Type B pancreatic cell (in vitro differentiated cells): ENCODE measurements around the gene AMDHD2. TPM values are rescaled to one million over a fixed set of nuclear protein-coding genes. Genes with fewer than 3 reads are reported as not detected.
"Not testable (repeated sequence)": the region's sequence is repeated elsewhere in the genome, so short reads cannot be mapped to it uniquely, and the experiment has no call there.

Experiments used
- DNase-seq: peaks from one replicate; pipeline ENCODE4 v3.0.0; 2021; ENCODE audit warnings: mixed read lengths; ENCODE audit not compliant: unreplicated experiment; ENCODE audit errors: extremely low spot score
- H3K27ac Mint-ChIP-seq: 2 replicates; pipeline ENCODE4 v1.8.0; 2021; ENCODE audit warnings: mild to moderate bottlenecking, mixed read lengths
- H3K27me3 Mint-ChIP-seq: 2 replicates; pipeline ENCODE4 v1.8.0; 2021; ENCODE audit warnings: mixed read lengths
- H3K36me3 Mint-ChIP-seq: 2 replicates; pipeline ENCODE4 v1.8.0; 2021; ENCODE audit warnings: mixed read lengths
- H3K4me1 Mint-ChIP-seq: one replicate; pipeline ENCODE4 v1.8.0; 2021; ENCODE audit warnings: mixed read lengths; ENCODE audit not compliant: unreplicated experiment
- H3K4me3 Mint-ChIP-seq: 2 replicates; pipeline ENCODE4 v1.8.0; 2021; ENCODE audit warnings: mild to moderate bottlenecking, mixed read lengths
- H3K9me3 Mint-ChIP-seq: 2 replicates; pipeline ENCODE4 v1.8.0; 2021; ENCODE audit warnings: mixed read lengths
- total RNA-seq: library from RNA; stranded (reverse); gene quantifications from 2 replicates; pipeline ENCODE4 v1.2.1, GENCODE V29; 2021; ENCODE audit warnings: low replicate concordance
- TF ChIP-seq, protein P1 (sequence below): fragments of 200-600 bp; sonication (generic); conservative IDR thresholded peaks from 2 replicates; pipeline ENCODE4 v1.5.0; 2021; ENCODE audit warnings: antibody characterized with exemption, mild to moderate bottlenecking

The AMDHD2 gene
- total RNA-seq, 1 donor from 2014 or later, result 46.1 TPM

DNA sequence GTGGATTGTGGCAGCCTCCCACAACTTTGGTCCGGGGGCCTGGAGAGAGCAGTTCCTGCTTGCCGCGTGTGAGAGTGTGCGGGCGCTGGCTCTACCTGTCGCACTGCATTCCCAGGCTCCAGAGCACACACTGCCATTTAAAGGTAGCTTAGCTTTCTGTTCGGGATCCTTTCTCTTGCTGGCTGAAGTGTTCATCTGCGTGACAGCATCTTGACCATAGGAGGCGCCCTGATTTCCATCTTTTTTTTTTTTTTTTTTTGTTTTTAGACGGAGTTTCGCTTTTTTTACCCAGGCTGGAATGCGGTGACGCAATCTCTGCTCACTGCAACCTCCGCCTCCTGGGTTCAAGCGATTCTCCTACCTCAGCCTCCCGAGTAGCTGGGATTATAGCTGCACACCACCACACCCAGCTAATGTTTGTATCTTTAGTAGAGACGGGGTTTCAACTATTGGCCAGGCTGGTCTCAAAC is 31.3 kb downstream of the AMDHD2 start:
- not testable (repeated sequence) for H3K27me3 Mint-ChIP-seq, H3K9me3 Mint-ChIP-seq, H3K4me1 Mint-ChIP-seq, DNase-seq, H3K4me3 Mint-ChIP-seq, H3K36me3 Mint-ChIP-seq
- TF ChIP-seq, protein P1, sequence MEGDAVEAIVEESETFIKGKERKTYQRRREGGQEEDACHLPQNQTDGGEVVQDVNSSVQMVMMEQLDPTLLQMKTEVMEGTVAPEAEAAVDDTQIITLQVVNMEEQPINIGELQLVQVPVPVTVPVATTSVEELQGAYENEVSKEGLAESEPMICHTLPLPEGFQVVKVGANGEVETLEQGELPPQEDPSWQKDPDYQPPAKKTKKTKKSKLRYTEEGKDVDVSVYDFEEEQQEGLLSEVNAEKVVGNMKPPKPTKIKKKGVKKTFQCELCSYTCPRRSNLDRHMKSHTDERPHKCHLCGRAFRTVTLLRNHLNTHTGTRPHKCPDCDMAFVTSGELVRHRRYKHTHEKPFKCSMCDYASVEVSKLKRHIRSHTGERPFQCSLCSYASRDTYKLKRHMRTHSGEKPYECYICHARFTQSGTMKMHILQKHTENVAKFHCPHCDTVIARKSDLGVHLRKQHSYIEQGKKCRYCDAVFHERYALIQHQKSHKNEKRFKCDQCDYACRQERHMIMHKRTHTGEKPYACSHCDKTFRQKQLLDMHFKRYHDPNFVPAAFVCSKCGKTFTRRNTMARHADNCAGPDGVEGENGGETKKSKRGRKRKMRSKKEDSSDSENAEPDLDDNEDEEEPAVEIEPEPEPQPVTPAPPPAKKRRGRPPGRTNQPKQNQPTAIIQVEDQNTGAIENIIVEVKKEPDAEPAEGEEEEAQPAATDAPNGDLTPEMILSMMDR, result peak; percentile 46
- H3K27ac Mint-ChIP-seq, result peak overlapping the region; percentile 88

DNA sequence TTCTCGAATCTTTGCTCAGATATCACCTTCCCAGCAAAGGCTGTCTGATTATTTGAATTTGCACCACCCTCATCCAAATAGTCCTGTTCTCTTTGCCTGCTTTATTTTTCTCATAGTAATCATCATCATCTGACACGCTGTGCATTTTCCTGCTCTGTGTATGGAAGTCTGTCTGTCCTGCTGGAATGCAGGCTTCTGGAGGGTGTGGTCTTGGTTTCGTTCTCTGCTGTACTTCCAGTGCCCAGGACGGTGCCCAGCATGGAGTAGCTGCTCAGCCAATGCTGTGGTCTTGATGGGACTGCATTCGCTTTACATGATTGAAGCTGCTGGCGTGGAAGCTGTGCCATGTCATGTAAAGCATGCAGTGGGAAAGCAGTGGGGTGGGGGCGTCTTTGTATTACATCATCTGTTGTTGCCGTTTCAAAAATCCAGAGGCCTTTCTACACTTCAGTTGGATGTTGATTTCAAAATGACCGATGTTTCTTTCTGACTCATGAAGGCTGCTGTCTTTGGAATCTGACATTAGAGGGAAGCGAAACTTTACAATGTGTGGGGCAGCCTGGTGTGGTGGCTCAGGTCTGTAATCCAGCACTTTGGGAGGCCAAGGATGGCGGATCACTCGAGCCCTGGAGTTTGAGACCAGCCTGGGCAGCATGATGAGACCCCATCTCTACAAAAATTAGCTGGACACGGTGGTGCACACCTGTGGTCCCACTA is 34.7 kb downstream of the AMDHD2 start:
- H3K4me3 Mint-ChIP-seq, H3K36me3 Mint-ChIP-seq, H3K27me3 Mint-ChIP-seq, DNase-seq, H3K9me3 Mint-ChIP-seq, H3K27ac Mint-ChIP-seq, H3K4me1 Mint-ChIP-seq: not testable (repeated sequence)

- H3K4me3 Mint-ChIP-seq, H3K27ac Mint-ChIP-seq, H3K36me3 Mint-ChIP-seq, H3K4me1 Mint-ChIP-seq, DNase-seq, H3K27me3 Mint-ChIP-seq, H3K9me3 Mint-ChIP-seq: not testable (repeated sequence)
Measured at GRCh38 chr16:2557150-2557549, 37.0 kb downstream of the AMDHD2 start.

DNA sequence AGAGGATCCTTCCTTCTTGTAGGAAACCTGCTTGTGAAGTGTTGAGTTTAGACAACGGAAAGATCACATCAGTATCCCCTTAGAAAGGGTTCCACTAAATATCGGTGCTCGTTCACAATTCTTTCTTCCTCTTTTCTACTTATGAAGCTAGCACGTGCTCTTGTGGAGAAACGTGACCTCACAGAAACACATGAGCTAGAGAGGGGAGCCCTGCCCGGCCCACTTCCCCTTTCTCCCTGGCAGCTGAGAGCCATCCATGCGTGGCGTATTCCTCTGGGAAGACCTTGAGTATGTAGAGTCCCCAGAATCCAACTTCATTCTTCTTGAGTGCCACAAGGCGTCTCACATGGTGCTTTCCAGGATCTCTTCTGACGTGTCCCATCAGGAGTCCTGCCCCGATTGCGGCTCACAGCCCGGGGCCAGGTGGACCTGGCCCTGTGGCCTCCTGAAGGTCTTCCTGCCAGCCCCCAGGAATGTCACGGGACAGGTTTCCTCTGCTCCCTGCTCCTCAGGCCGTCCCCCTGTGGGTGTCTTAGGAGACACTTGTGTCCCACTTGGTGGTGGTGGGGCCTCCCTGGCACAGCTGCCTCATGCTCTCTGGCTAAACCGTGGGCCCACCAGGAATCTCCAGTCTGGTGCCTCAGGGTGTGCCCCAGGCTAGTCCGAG is 40.1 kb downstream of the AMDHD2 start:
- H3K4me3 Mint-ChIP-seq, H3K27me3 Mint-ChIP-seq, H3K4me1 Mint-ChIP-seq, H3K9me3 Mint-ChIP-seq, H3K36me3 Mint-ChIP-seq, H3K27ac Mint-ChIP-seq, DNase-seq: not testable (repeated sequence)

DNA sequence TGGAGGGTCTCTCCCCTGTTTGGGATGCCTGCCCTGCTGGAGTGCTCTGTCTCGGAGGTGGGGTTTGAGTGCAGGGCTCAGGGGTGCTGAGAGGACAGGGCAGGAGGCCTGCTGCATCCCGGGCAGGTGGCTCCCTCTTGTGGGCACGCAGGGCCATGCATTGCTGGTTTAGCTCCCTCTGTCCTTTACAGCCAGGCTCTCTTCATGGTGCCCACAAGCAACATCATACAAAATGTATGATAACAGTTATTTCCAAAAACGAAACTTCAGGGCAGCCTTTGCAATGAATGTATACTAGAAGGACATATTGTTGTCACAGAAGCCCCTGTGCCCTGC is 40.6 kb downstream of the AMDHD2 start:
- TF ChIP-seq, protein P1, result peak; percentile 68
- H3K4me3 Mint-ChIP-seq, H3K4me1 Mint-ChIP-seq, DNase-seq, H3K27ac Mint-ChIP-seq, H3K36me3 Mint-ChIP-seq, H3K9me3 Mint-ChIP-seq, H3K27me3 Mint-ChIP-seq: not testable (repeated sequence)

DNA sequence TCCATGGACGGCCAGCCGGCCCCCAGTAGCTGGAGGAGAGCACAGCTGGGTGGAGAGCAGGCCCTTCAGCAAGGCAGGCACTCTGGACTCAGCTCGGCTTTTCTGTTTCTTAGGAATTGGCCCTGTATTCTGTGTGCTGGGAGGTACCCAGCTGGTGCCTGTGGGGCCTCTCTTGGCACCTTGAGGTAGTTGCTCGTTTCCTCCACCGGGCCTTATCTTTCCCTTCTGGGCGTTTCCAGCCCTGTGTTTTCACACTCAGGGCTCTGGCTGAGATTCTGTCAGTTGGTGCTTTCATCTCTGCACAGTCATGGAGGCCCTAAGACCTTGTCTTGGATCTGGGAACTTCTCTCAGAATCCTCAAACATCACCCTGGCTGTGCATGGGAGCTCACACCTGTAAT is 47.3 kb downstream of the AMDHD2 start:
- not testable (repeated sequence) for H3K36me3 Mint-ChIP-seq, H3K9me3 Mint-ChIP-seq, H3K4me3 Mint-ChIP-seq, DNase-seq, H3K4me1 Mint-ChIP-seq, H3K27me3 Mint-ChIP-seq, H3K27ac Mint-ChIP-seq

DNA sequence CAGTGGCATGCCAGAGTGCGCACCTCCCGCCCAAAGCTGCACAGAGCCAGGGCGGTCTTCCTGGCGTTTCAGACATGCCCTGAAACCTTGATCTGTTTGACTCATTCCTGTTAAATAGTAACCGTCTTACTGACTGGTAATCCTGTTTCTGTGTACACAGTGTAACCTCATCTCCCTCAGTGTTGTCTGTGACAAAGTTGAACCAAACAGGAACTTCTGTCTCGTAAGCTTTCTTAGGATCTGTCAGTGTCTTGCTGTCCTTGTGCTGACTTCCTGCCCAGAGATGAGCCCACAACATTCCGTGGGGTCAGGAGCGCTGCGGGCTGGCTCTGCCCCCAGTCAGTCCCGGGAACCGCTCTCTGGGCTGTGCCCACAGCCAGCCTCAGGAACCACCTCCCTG is 48.4 kb downstream of the AMDHD2 start:
- H3K27ac Mint-ChIP-seq, DNase-seq, H3K9me3 Mint-ChIP-seq, H3K36me3 Mint-ChIP-seq, H3K4me3 Mint-ChIP-seq, H3K4me1 Mint-ChIP-seq, H3K27me3 Mint-ChIP-seq: not testable (repeated sequence)

DNA sequence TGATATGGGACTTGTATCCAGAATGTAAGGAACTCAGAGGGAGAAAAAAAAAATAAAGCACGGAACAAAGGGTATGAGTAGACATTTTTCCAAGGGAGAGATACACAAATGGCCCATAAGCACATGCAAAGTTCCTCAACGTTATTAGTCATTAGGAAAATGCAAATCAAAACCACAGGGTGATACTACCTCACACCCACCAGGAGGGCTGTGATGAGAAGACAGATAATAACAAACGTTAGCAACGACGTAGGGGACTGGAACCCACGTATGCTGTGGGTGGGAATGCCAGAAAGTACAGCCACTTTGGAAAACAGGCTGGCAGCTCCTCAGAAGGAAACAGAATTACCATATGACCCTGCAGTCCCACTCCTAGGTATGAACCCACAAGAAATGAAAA is 52.5 kb downstream of the AMDHD2 start:
- not testable (repeated sequence) for H3K4me3 Mint-ChIP-seq, H3K4me1 Mint-ChIP-seq, H3K9me3 Mint-ChIP-seq, H3K27me3 Mint-ChIP-seq, H3K36me3 Mint-ChIP-seq, DNase-seq, H3K27ac Mint-ChIP-seq

DNA sequence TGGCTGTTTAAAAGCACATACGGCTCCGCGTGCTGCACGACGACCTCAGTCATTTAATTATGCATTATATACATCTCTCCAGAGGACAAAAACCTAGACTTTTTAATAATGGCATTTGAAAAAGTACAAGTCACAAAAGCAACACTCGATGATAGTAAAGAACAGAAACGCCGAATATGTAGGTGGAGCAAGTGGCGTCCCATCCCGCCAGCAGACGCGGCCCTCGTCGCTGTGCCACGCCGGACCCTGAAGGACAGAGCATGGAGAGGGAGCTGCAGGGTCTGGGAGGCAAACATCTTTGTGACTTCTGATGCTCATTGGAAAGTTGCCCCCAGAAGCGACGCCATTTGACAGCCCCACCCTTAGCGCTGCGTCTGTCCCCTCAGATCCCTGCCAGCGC is 55.7 kb downstream of the AMDHD2 start:
- H3K4me1 Mint-ChIP-seq, H3K36me3 Mint-ChIP-seq, DNase-seq, H3K4me3 Mint-ChIP-seq, H3K27me3 Mint-ChIP-seq, H3K27ac Mint-ChIP-seq, H3K9me3 Mint-ChIP-seq: not testable (repeated sequence)

GRCh38 chr16:2577044-2577443 is 56.9 kb downstream of the AMDHD2 start:
- H3K4me3 Mint-ChIP-seq, result not testable (repeated sequence)

DNA sequence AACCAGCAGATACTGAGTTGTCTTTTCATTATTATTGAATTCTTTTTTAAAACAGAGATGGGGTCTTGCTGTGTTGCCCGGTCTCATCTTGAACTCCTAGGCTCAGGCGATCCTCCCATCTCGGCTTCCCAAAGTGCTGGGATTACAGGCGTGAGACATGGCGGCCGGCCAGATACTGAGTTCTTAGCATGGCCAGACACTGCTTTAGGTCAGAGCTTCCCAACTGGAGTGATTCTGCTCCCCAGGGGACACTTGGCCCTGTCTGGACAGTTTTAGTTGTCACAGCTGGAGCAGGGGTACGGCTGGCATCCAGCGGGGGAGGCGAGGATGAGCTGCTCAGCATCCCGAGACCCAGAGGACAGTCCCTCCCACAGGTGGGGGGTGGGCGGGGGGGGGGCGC is 58.7 kb downstream of the AMDHD2 start:
- not testable (repeated sequence) for H3K4me1 Mint-ChIP-seq, H3K36me3 Mint-ChIP-seq, H3K9me3 Mint-ChIP-seq, DNase-seq, H3K4me3 Mint-ChIP-seq, H3K27ac Mint-ChIP-seq, H3K27me3 Mint-ChIP-seq

More at GRCh38 chr16:2577044-2577443, 56.9 kb downstream of the AMDHD2 start:
- H3K27ac Mint-ChIP-seq, DNase-seq, H3K4me1 Mint-ChIP-seq, H3K27me3 Mint-ChIP-seq, H3K36me3 Mint-ChIP-seq, H3K9me3 Mint-ChIP-seq: not testable (repeated sequence)
